NCI-H82 (cell line): Measurements from ENCODE around the gene RPL10.

ENCODE experiments used
- DNase-seq: peaks from one replicate; lab custom pipeline; 2025; lab: John Stamatoyannopoulos, UW

Gene RPL10

GRCh38 chrX:154430916-154431315 lies 32.7 kb downstream of the RPL10 start:
- no peak for DNase-seq

- DNase-seq = no peak
Observed at GRCh38 chrX:154431341-154431740, 33.2 kb downstream of the RPL10 start.

DNA sequence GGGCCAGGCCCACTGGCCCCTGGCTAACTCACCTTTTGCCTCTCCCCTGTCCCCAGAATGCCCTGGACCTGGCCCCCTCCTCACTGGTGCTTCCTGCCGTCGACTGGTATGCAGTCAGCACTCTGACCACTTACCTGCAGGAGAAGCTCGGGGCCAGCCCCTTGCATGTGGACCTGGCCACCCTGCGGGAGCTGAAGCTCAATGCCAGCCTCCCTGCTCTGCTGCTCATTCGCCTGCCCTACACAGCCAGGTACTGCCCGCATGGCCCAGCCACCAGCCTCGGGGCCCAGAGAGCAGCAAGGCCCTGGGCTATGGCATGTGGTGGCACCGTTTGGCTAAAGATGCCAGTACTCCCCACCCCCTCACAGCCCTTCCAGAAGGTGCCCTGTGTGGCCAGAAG lies 34.0 kb downstream of the RPL10 start:
- no peak for DNase-seq

- DNase-seq = no peak
Observed at GRCh38 chrX:154433605-154434004, 35.4 kb downstream of the RPL10 start.

DNA sequence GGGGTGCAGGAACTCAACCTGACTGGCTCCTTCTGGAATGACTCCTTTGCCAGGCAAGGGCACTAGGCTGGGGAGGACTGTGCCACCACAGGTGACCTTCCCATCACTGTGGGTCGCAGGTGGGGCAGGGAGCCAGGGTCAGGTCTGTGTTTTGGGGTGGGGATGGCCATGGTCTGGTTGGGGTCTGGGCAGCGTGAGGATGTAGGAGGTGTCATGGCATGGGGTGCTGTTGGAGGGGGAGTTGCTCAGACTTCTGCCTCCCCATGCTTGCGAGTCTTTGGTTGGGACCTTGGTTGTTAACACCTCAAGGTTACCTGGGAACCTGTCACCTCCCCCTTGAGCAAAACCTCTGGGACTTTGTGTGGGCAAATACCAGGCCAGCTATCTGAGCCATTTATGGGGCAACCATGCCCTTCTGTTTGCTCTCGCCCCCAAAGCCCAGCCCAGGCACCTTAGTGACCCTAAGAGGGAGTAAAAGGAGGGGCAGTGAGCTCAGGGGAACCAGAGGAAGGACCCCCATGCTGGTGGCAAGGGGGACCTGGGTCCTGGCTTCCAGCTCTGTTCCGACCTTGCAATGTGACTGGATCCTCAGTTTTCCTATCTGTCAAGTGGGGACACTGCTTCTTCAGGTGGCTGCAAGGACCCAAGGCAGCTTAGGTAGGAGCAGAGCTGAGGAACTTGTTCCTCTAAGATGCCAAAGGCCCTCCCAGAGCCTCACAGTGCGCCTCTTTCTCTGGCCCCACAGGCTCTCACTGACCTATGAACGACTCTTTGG lies 36.4 kb downstream of the RPL10 start:
- no peak for DNase-seq

DNA sequence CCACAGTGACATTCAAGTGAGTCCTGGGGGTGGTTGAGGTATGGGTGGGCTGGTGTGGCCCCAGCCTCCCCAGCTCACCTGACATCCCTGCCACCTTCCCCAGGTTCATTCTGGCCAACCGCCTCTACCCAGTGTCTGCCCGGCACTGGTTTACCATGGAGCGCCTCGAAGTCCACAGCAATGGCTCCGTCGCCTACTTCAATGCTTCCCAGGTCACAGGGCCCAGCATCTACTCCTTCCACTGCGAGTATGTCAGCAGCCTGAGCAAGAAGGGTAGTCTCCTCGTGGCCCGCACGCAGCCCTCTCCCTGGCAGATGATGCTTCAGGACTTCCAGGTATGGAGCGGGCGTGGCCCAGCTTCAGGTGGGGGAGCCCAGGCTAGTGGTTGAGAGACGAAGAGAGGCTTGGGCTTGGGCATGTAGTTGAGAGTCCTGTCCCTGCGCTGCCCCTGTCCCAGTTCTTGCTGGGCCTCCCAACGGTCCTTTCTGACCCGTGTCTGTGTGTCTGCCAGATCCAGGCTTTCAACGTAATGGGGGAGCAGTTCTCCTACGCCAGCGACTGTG lies 37.1 kb downstream of the RPL10 start:
- DNase-seq = no peak

DNA sequence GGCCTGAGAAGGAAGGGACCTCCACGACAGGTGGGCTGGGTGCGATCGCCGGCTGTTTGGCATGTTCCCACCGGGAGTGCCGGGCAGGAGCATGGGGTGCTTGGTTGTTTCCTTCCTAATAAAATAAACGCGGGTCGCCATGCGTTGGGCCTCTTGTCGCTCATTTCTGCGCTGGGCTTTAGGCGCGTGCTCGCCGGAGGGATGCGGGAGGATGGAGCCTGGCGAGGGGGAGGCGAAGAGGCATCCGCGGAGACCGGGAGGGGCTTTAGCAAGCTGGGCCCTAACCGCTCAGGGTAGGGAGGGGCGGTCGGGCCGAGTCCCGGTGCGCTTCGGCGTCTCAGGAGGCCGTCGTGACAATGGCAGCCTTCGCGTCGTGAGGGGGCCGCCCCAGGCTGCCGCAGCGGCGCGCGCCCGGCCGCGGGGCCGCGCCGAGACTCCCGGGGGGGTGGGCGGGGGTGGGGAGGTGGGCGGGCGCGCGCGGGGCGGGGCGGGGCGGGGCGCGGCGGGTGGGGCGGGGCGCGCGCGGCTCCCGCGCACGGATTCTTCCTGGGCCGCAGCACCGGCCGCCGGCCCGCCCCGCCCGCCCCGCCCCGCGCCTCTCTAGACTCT lies 38.3 kb downstream of the RPL10 start:
- DNase-seq = peak; percentile 72

GRCh38 chrX:154436983-154437752 lies 39.0 kb downstream of the RPL10 start, which contains the start of gene GDI1:
GDI1 (plus strand) TSS chrX:154437154; CDS start chrX:154437255, 101 bp downstream.
- DNase-seq = peak; percentile 57

DNA sequence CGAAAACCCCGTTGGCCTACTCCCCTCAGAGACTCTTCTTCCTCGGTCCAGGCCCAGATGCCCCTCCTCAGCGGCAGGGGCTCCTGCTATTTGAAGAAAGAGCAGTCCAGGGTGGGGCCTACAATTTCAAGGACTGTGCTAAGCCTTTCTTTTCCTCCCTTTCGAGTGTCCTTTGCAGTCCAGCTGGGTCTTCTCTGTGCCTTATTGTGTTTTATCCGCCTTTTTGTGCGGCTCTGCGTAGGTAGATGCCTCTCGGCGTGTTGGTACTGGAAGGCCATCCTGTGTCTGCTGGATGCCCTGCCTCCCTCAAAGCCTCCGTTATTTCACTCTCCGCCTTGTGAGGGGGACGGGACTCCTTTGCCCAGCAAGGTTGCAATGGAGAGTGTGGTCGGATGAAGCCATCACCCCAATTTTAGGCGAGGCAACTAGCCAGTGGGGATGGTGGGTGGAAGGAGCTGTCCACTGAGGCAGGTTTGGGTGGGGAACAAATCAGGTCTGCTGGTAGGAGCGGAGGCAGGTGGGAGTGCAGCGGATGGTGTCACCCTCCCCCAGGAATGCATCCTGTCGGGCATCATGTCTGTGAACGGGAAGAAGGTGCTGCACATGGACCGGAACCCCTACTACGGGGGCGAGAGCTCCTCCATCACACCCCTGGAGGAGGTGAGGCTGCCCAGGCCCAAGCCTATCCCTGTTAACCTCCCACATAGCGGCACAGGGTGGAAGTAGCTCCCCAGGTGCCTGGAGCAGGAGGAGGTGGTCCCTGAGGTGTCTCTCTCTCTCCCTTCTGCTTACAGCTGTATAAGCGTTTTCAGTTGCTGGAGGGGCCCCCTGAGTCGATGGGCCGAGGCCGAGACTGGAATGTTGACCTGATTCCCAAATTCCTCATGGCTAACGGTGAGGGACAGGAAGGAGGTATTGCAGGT lies 40.1 kb downstream of the RPL10 start:
- no peak for DNase-seq

- no peak for DNase-seq
Observed at GRCh38 chrX:154439841-154440240, 41.7 kb downstream of the RPL10 start.

DNA sequence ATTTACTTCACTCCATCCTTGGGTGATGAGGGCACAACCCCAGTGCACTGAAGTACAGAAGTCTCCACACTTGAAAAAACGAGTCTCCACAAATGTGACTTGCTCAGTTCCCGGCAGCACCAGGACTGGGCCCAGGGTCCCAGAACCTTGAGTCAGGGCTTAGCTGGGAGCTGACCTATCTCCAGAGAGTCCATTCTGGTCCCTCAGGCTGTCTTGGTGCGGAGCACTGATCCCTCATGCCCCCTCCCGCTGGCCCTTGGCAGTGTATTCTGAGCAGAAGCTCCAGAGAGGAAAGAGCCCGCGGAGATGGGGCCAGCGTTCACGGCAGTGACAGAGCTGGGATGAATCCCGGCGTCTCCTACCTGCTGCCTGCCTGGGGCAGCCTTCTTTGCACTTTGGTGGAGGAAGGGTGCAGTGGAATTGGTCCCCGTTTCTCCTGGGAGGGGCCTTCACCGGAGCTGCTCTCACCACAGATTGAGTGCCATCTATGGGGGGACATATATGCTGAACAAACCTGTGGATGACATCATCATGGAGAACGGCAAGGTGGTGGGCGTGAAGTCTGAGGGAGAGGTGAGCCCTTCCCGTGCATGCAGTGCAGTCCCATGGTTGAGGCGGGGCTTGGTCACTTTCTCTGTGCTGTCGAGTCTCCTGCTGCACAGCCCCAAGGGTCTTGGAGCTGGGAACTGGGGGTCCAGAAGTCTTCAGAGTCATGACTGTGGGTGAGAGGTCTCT lies 42.6 kb downstream of the RPL10 start:
- DNase-seq = no peak

DNA sequence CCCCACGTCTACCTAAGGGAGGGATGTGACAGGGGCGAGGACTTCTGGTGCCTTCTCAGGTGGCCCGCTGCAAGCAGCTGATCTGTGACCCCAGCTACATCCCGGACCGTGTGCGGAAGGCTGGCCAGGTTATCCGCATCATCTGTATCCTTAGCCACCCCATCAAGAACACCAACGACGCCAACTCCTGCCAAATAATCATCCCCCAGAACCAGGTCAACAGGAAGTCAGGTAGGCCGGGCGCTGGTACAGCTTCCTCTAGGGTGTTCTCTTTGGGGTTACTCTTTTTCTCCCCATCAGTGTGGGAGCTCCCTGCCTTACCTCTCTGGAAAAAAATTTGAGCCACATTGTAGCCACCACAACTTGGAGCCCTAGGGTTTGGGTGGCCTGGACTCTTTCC lies 43.4 kb downstream of the RPL10 start:
- no peak for DNase-seq

GRCh38 chrX:154441984-154442707 lies 44.0 kb downstream of the RPL10 start:
- DNase-seq = no peak

GRCh38 chrX:154443479-154443910 lies 45.3 kb downstream of the RPL10 start:
- peak; percentile 49 for DNase-seq

DNA sequence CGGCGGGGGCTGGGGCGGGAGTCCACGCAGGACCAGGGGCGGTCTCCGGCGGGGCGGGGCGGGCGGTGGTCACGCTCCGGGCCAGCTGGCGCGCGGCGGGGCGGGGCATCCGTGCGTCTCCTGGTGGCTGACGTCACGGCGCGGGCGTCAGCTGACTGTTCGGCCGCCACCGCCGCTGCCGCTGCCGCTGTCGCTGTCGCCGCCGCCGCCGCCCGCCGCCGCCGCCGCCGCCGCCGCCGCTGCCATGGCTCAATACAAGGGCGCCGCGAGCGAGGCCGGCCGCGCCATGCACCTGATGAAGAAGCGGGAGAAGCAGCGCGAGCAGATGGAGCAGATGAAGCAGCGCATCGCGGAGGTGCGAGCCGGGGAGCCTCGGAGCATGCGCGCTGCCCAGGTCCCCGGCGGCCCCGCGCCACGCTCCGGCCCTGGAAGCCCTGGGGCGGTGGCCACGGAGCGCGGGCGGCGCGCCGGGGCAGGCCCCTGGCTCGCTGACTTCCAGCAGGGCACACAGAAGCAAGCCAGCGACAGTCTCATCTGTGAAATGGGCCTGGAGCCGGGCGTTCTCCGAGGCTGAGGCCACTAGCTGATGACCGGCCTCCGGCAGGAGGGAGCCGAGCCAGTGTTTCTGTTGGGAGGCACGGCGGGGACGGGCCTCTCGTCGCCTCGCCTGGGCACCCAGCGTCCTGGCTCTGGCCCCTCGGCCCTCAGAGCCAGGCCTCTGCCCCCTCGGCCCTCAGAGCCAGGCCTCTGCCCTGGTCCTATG lies 46.0 kb downstream of the RPL10 start, which contains the start of gene FAM50A:
Gene FAM50A (plus strand): TSS at position 150 of the 763 bp plus-strand sequence. CDS start 95 bp downstream, at position 245.
- peak; percentile 81 for DNase-seq

DNA sequence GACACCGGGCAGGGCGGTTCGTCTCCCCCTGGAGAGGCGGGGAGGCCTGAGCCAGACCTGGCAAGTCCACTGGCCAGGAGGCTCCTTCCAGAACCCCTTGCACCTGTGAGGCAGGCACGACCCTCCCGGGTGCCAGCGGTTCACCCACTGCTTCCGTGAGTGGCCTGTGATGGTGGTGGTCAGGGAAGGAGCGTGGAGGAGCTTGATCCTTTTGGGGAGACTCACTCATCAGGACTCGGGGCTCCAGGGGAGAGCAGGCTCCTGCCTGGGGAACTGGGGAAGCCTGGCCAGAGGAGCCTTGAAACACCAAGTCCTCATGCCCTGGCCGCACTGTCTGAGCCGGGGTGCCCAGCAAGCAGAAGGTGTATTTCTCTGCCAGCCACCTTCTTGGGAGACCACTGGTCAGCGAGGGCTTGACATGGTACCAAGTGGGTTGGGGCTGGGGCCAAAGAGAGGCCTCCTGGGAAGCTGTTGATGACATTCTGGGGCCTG lies 46.6 kb downstream of the RPL10 start:
- no peak for DNase-seq

DNA sequence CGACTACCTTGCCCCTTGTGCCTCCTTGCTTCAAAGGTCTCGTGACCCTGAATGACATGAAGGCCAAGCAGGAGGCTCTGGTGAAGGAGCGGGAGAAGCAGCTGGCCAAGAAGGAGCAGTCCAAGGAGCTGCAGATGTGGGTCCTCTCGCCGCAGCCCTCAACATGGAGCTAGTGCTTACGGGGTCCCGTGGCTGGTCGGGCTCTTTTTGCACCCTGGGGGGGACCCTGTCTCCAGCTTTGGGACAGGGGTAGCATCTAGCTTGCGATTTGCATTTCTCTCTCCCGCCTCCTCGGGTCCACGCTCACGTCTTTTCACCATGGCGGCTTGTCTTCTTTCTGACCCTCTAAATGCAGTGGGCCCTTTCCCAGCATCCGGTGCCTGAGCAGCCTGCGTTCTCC lies 47.6 kb downstream of the RPL10 start:
- no peak for DNase-seq

GRCh38 chrX:154446430-154446829 lies 48.3 kb downstream of the RPL10 start:
- no peak for DNase-seq

DNA sequence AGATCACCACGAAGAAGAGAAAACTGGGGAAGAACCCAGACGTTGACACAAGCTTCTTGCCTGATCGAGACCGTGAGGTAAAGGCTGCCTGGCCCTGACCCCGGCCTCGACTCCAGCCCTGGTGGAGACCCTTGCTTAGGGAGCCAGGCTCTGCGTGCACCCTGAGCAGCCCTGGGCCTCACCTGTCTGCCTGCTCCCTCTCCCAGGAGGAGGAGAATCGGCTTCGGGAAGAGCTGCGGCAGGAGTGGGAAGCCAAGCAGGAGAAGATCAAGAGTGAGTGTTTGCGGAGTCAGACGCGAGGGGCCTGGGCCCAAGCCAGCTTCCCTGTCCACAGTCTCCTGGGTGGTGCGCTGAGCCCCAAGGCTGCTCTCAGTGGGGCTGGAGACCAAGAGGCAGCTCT lies 50.3 kb downstream of the RPL10 start:
- no peak for DNase-seq
